Stomach (tissue), 4 donors: ENCODE measurements around the gene PLD4.

Source experiments
- CTCF ChIP-seq, 7 experiments: fragments of 450-650 bp in 4 of 7; fragments of 200-600 bp in 3 of 7; sonication (generic) in 3 of 7; IDR thresholded peaks; one replicate each; pipeline ENCODE4 v1.5.1; 2016 to 2019; ENCODE audit warnings: antibody characterized with exemption in 7 of 7, control low read depth in 2 of 7, mild to moderate bottlenecking in 1 of 7
- EP300 ChIP-seq: sonication (generic); formaldehyde crosslinking; IDR thresholded peaks from one replicate; pipeline ENCODE4 v1.6.1; 2017; ENCODE audit warnings: antibody characterized with exemption
- POLR2A ChIP-seq, 4 donors: fragments of 450-650 bp; IDR thresholded peaks; one replicate each; pipeline ENCODE4 v1.6.1; 2016; ENCODE audit warnings: antibody characterized with exemption in 4 of 4, control low read depth in 2 of 4, mild to moderate bottlenecking in 1 of 4, moderate library complexity in 1 of 4
- POLR2AphosphoS5 ChIP-seq, 3 donors: sonication (generic); formaldehyde crosslinking; IDR thresholded peaks; one replicate each; pipeline ENCODE4 v1.6.1; 2016; ENCODE audit warnings: antibody characterized with exemption in 3 of 3

DNA sequence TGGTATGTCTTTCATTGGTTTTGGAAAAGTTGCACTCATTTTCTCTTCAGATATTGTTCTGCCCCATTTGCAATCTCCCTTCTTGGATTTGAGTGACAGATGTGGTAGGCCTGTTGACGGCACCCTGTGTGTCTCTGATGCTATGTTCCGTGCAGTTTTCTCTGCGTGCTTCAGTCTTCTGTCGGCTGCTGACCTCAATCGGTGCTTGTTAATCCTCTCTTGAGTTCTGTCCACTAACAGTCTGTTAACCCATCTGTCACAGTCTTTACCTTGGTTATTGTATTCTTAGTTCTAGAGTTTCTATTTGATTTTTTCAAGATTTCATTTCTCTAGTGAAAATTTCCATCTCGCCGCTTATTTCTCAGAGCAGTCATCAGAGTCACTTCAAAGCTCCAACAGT lies 20.7 kb upstream of the PLD4 start:
- TF ChIP-seq CTCF (IDR thresholded peaks at IDR 0.05) (no peak), POLR2A (IDR thresholded peaks at IDR 0.05) (no peak), EP300 (no peak), POLR2AphosphoS5 (IDR thresholded peaks at IDR 0.05) (no peak)
